ENCODE data around the gene SERPINF2. TPM values are rescaled to one million over a fixed set of nuclear protein-coding genes. Genes with fewer than 3 reads are reported as not detected.
"Not testable (repeated sequence)": the region's sequence is repeated elsewhere in the genome, so short reads cannot be mapped to it uniquely, and the experiment has no call there.

Gene SERPINF2
- polyA plus RNA-seq, 3 donors = 108 to 124 (median 109) TPM

GRCh38 chr17:1713878-1714426 lies 28.7 kb upstream of the SERPINF2 start:
- DNase-seq = peak; percentile 65

GRCh38 chr17:1714427-1714979 lies 28.2 kb upstream of the SERPINF2 start:
- DNase-seq = peak; percentile 93

GRCh38 chr17:1714980-1715802 lies 27.5 kb upstream of the SERPINF2 start:
- no peak for DNase-seq

- DNase-seq = no peak
These were observed 26.9 kb upstream of the SERPINF2 start for GRCh38 chr17:1715803-1716075.

- DNase-seq = peak; percentile 100
These were observed 26.4 kb upstream of the SERPINF2 start for GRCh38 chr17:1716076-1716911.

GRCh38 chr17:1716912-1717695 lies 25.6 kb upstream of the SERPINF2 start:
- DNase-seq = peak; percentile 97

GRCh38 chr17:1718362-1719165 lies 24.1 kb upstream of the SERPINF2 start:
- DNase-seq = no peak

GRCh38 chr17:1720856-1721386 lies 21.8 kb upstream of the SERPINF2 start:
- no peak for DNase-seq

GRCh38 chr17:1722022-1722421 lies 20.6 kb upstream of the SERPINF2 start:
- not testable (repeated sequence) for DNase-seq

- DNase-seq = peak; percentile 84
These were observed 18.3 kb upstream of the SERPINF2 start, which contains the start of gene WDR81 for GRCh38 chr17:1724351-1724868. TSS of gene WDR81 (plus strand) at chr17:1724704. CDS start at chr17:1724960, 256 bp downstream.

- DNase-seq = no peak
These were observed 17.6 kb upstream of the SERPINF2 start for GRCh38 chr17:1724869-1725641.

GRCh38 chr17:1725642-1726511 lies 16.8 kb upstream of the SERPINF2 start:
- no peak for DNase-seq

GRCh38 chr17:1726626-1727257 lies 15.9 kb upstream of the SERPINF2 start:
- DNase-seq = no peak

GRCh38 chr17:1727258-1727789 lies 15.3 kb upstream of the SERPINF2 start:
- DNase-seq = no peak

GRCh38 chr17:1727876-1728630 lies 14.6 kb upstream of the SERPINF2 start:
- DNase-seq = no peak

- no peak for DNase-seq
These were observed 12.7 kb upstream of the SERPINF2 start for GRCh38 chr17:1729966-1730325.
